ENCODE data around the gene RABL6. TPM values are rescaled to one million over a fixed set of nuclear protein-coding genes. Genes with fewer than 3 reads are reported as not detected.
"Not testable (repeated sequence)": the region's sequence is repeated elsewhere in the genome, so short reads cannot be mapped to it uniquely, and the experiment has no call there.

Gene RABL6
- total RNA-seq, 3 donors from 2014 or later (not counting 1 experiment from before 2014, with no cell fraction given), result 72.7 to 82.5 (median 75.9) TPM

DNA sequence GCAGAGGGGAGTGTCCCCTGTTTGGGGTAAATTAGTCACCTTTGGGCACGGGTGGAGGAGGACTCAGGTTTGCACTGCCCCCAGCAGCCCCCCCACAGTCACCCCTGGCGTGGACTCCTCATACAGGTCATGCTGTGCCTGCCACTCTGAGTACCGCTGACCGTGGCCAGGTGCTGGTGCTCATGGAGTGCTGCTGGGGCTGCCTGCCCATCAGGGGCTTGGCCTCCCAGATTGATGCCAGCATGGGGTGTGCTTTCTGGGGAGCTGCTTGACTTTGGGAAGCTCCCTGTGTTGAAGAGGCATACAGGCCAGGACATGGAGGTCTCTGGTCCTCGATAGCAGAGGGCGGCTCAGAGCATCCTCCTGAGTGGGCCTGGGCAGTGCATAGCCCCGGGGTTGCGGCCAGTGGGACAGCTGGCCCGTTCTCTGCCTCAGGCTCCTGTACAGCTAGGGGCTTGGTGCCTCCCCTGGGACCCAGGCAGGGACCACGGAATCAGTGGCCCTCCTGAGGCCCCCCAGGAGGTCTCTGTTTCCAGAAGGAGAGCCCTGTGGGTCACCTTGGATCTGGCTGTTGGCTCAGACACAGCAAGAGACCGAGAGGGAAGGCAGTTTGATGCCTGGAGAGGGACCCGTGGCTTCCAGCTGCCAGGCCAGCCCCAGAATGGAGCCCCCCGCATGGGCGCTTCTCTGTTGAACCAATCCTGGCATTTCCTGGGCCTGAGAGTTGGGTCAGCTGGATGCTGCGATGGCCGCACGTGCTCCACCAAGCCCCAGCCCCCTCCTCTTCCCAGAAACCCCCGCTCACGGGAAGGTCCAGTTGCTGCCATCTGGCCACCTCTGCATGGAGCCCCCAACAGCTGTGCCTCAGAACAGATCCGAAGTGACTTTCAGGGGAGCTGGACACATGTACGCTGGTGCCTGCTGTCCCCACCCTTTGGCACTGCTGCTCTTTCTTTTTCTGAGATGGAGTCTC lies 28.5 kb downstream of the RABL6 start:
- H3K9me3 Mint-ChIP-seq, result no peaks in the 10 kb centered on the region

GRCh38 chr9:136837146-136837855 lies 29.6 kb downstream of the RABL6 start:
- Mint-ChIP-seq H3K4me3 (no peak overlapping the region), H3K27me3 (ENCODE audit: low read depth in 2 of 2) (no peaks in the 10 kb centered on the region), H3K36me3 (no peaks in the 10 kb centered on the region), H3K9me3 (no peaks in the 10 kb centered on the region), H3K27ac (no peak overlapping the region), H3K4me1 (peaks cover 2 to 9% of the 10 kb centered on the region in 2 donors)
- intact Hi-C loops (cut with micrococcal nuclease), result no loop called here
- H3K27me3 ChIP-seq (ENCODE audit: control insufficient read depth, insufficient read depth, low read length), result no peaks in the 10 kb centered on the region
- H3K36me3 ChIP-seq (ENCODE audit: control insufficient read depth, insufficient read depth, low read length), result peaks cover 11% of the 10 kb centered on the region
- H3K4me3 ChIP-seq (ENCODE audit: low read length), result no peak overlapping the region
- TF ChIP-seq, protein P1, sequence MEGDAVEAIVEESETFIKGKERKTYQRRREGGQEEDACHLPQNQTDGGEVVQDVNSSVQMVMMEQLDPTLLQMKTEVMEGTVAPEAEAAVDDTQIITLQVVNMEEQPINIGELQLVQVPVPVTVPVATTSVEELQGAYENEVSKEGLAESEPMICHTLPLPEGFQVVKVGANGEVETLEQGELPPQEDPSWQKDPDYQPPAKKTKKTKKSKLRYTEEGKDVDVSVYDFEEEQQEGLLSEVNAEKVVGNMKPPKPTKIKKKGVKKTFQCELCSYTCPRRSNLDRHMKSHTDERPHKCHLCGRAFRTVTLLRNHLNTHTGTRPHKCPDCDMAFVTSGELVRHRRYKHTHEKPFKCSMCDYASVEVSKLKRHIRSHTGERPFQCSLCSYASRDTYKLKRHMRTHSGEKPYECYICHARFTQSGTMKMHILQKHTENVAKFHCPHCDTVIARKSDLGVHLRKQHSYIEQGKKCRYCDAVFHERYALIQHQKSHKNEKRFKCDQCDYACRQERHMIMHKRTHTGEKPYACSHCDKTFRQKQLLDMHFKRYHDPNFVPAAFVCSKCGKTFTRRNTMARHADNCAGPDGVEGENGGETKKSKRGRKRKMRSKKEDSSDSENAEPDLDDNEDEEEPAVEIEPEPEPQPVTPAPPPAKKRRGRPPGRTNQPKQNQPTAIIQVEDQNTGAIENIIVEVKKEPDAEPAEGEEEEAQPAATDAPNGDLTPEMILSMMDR (IDR thresholded peaks at IDR 0.05), result no peak
- peaks cover 12% of the 10 kb centered on the region for H3K4me1 ChIP-seq (ENCODE audit: control insufficient read depth, insufficient read depth, low read length)
- ATAC-seq, result no peak
- H3K27ac ChIP-seq (ENCODE audit: low read length), result no peak overlapping the region
- no peaks in the 10 kb centered on the region for H3K9me3 ChIP-seq (ENCODE audit: control insufficient read depth, insufficient read depth, low read length)
- 93% methylated on average over 27 of the region's 27 CpGs for WGBS (ENCODE audit: insufficient coverage)
- DNase-seq, result no peak

More for the DNA sequence above, 28.5 kb downstream of the RABL6 start:
- no peak overlapping the region for H3K4me3 Mint-ChIP-seq
- no peaks in the 10 kb centered on the region for H3K27me3 Mint-ChIP-seq (ENCODE audit: low read depth in 2 of 2)
- H3K27ac Mint-ChIP-seq, result no peak overlapping the region
- DNase-seq (no peak), ATAC-seq (no peak)
- H3K4me3 ChIP-seq (ENCODE audit: low read length), result no peak overlapping the region
- H3K9me3 ChIP-seq (ENCODE audit: control insufficient read depth, insufficient read depth, low read length), result no peaks in the 10 kb centered on the region
- H3K36me3 Mint-ChIP-seq, result no peaks in the 10 kb centered on the region
- peaks cover 1% of the 10 kb centered on the region for H3K4me1 ChIP-seq (ENCODE audit: control insufficient read depth, insufficient read depth, low read length)
- no peaks in the 10 kb centered on the region for H3K27me3 ChIP-seq (ENCODE audit: control insufficient read depth, insufficient read depth, low read length)
- 94% methylated on average over 21 of the region's 21 CpGs for WGBS (ENCODE audit: insufficient coverage)
- peaks cover 0 to 6% of the 10 kb centered on the region in 2 donors for H3K4me1 Mint-ChIP-seq
- H3K27ac ChIP-seq (ENCODE audit: low read length), result no peak overlapping the region
- peaks cover 21% of the 10 kb centered on the region for H3K36me3 ChIP-seq (ENCODE audit: control insufficient read depth, insufficient read depth, low read length)
- TF ChIP-seq, protein P1 (IDR thresholded peaks at IDR 0.05), result no peak
- intact Hi-C loops (cut with micrococcal nuclease), result no loop called here

- H3K36me3 Mint-ChIP-seq; DNase-seq; intact Hi-C loops (cut with micrococcal nuclease); H3K9me3 ChIP-seq (ENCODE audit: control insufficient read depth, insufficient read depth, low read length); H3K27me3 Mint-ChIP-seq (ENCODE audit: low read depth in 2 of 2); H3K4me3 ChIP-seq (ENCODE audit: low read length); H3K27ac Mint-ChIP-seq; ATAC-seq; H3K27ac ChIP-seq (ENCODE audit: low read length); H3K9me3 Mint-ChIP-seq; H3K4me3 Mint-ChIP-seq; H3K27me3 ChIP-seq (ENCODE audit: control insufficient read depth, insufficient read depth, low read length): not testable (repeated sequence)
- H3K4me1 Mint-ChIP-seq, result peaks cover 4 to 12% of the 10 kb centered on the region in 2 donors
- 96% methylated on average over 15 of the region's 15 CpGs for WGBS (ENCODE audit: insufficient coverage)
- peaks cover 12% of the 10 kb centered on the region for H3K4me1 ChIP-seq (ENCODE audit: control insufficient read depth, insufficient read depth, low read length)
- H3K36me3 ChIP-seq (ENCODE audit: control insufficient read depth, insufficient read depth, low read length), result peaks cover 11% of the 10 kb centered on the region
Measured at GRCh38 chr9:136837856-136838277, 30.1 kb downstream of the RABL6 start.
